SU-DHL-6 (cell line): ENCODE results near the gene SHQ1.

Source experiments
- CTCF ChIP-seq: fragments of 200-600 bp; sonication (generic); IDR thresholded peaks from one replicate; pipeline ENCODE4 v1.5.1; 2017; ENCODE audit warnings: antibody characterized with exemption, mild to moderate bottlenecking, low read length, moderate library complexity; ENCODE audit not compliant: insufficient read depth, poor library complexity, severe bottlenecking
- EZH2phosphoT487 ChIP-seq: fragments of 200-600 bp; sonication (generic), shearing (Covaris generic); conservative IDR thresholded peaks from 2 replicates; pipeline ENCODE4 v1.6.1; 2018; ENCODE audit warnings: mild to moderate bottlenecking, antibody characterized with exemption, low read length, moderate library complexity, mixed read lengths

GRCh38 chr3:72803573-72803972, 44.7 kb downstream of the SHQ1 start:
- TF ChIP-seq CTCF (no peak), EZH2phosphoT487 (no peak)
